H1 (cell line): ENCODE measurements around the gene MMP19. TPM values are rescaled to one million over a fixed set of nuclear protein-coding genes. Genes with fewer than 3 reads are reported as not detected.

Experiments used
- CTCF ChIA-PET: fragments of 300-600 bp; sonication (Branson Sonifier 250); formaldehyde crosslinking; loops from one replicate; lab custom pipeline; 2021; ENCODE audit not compliant: partially characterized antibody; lab: Charles Lee
- POLR2A ChIA-PET: fragments of 300-600 bp; sonication (Branson Sonifier 250); formaldehyde crosslinking; loops from one replicate; lab custom pipeline; 2021; ENCODE audit warnings: inconsistent platforms; ENCODE audit not compliant: partially characterized antibody; lab: Charles Lee
- DNase-seq, 2 experiments: peaks; one replicate each; pipeline versions ENCODE4 v3.0.0 to v3.0.0-alpha.2; 2010 to 2022; ENCODE audit warnings: low spot score in 2 of 2, low read depth in 1 of 2, mixed read lengths in 1 of 2
- FAIRE-seq: peaks from 2 replicates; lab custom pipeline; 2011; peaks lifted over from hg19 to GRCh38; lab: Jason Lieb, UNC
- H2AFZ ChIP-seq: 2 replicates; pipeline ENCODE4 v1.8.1; 2012; ENCODE audit warnings: low read length, inconsistent platforms
- H2AK5ac ChIP-seq: 2 replicates; pipeline ENCODE4 v1.6.1; 2013; ENCODE audit warnings: low read depth, low read length
- H2BK120ac ChIP-seq: replicated peaks from 2 replicates; pipeline ENCODE3; 2013; ENCODE audit warnings: low read depth, low read length, inconsistent platforms
- H2BK12ac ChIP-seq: 2 replicates; pipeline ENCODE4 v1.6.1; 2013; ENCODE audit warnings: low read depth, low read length
- H2BK15ac ChIP-seq: 2 replicates; pipeline ENCODE4 v1.6.1; 2013; ENCODE audit warnings: low read length
- H2BK20ac ChIP-seq: 2 replicates; pipeline ENCODE4 v1.6.1; 2013; ENCODE audit warnings: low read length
- H2BK5ac ChIP-seq: 2 replicates; pipeline ENCODE4 v1.6.1; 2013; ENCODE audit warnings: low read depth, low read length
- H3K14ac ChIP-seq: 2 replicates; pipeline ENCODE4 v1.6.1; 2013; ENCODE audit warnings: inconsistent platforms; ENCODE audit not compliant: insufficient read length
- H3K18ac ChIP-seq: 2 replicates; pipeline ENCODE4 v1.6.1; 2013; ENCODE audit warnings: low read length; ENCODE audit errors: extremely low read depth
- H3K23ac ChIP-seq: 2 replicates; pipeline ENCODE4 v1.6.1; 2013; ENCODE audit warnings: inconsistent platforms; ENCODE audit not compliant: insufficient read length
- H3K23me2 ChIP-seq: 2 replicates; pipeline ENCODE4 v1.6.1; 2013; ENCODE audit warnings: low read depth, low read length
- H3K27ac ChIP-seq: 2 replicates; pipeline ENCODE4 v1.6.1; 2011; ENCODE audit warnings: low read depth, low read length, inconsistent platforms
- H3K27me3 ChIP-seq, 4 experiments: replicated peaks in 1 of 4; 1 replicate in 1 of 4; 2 replicates in 3 of 4; pipeline versions ENCODE4 v1.6.1 to v1.8.1; 2011 to 2013; ENCODE audit warnings: low read length in 3 of 4, mild to moderate bottlenecking in 3 of 4, inconsistent platforms in 2 of 4, mixed read lengths in 2 of 4, moderate library complexity in 1 of 4; ENCODE audit not compliant: control insufficient read depth in 3 of 4, insufficient read depth in 3 of 4; ENCODE audit errors: extremely low read depth in 1 of 4
- H3K36me3 ChIP-seq, 4 experiments: 2 replicates each; pipeline versions ENCODE4 v1.6.1 to v1.8.1; 2011 to 2013; ENCODE audit warnings: mild to moderate bottlenecking in 4 of 4, low read length in 3 of 4, moderate library complexity in 2 of 4, control low read depth in 1 of 4, inconsistent platforms in 1 of 4; ENCODE audit not compliant: insufficient read depth in 4 of 4, control insufficient read depth in 2 of 4
- H3K4ac ChIP-seq: replicated peaks from 2 replicates; pipeline ENCODE3; 2013; ENCODE audit warnings: low read length, low read depth, mixed read lengths, inconsistent platforms; ENCODE audit not compliant: insufficient read length
- H3K4me1 ChIP-seq, 4 experiments: replicated peaks in 1 of 4; 1 replicate in 1 of 4; 2 replicates in 3 of 4; pipeline versions ENCODE4 v1.6.1 to v1.8.1; 2011 to 2013; ENCODE audit warnings: low read length in 3 of 4, inconsistent platforms in 2 of 4, mixed read lengths in 1 of 4; ENCODE audit not compliant: insufficient read depth in 4 of 4, control insufficient read depth in 3 of 4
- H3K4me2 ChIP-seq, 2 experiments: 2 replicates each; pipeline versions ENCODE4 v1.6.1 to v1.8.1; 2011 to 2013; ENCODE audit warnings: low read depth in 2 of 2, low read length in 2 of 2, control low read depth in 1 of 2, inconsistent platforms in 1 of 2, mild to moderate bottlenecking in 1 of 2; ENCODE audit not compliant: insufficient read depth in 1 of 2
- H3K4me3 ChIP-seq, 4 experiments: fragments of 200-600, 300-600 bp in 1 of 4; sonication (generic), shearing (Covaris generic), sonication (Bioruptor Twin) in 1 of 4; 2 replicates each; pipeline versions ENCODE4 v1.5.1 to v1.8.1; 2011 to 2016; ENCODE audit warnings: low read length in 4 of 4, low read depth in 3 of 4, control low read depth in 2 of 4, inconsistent platforms in 2 of 4, mild to moderate bottlenecking in 2 of 4, mixed read lengths in 1 of 4, moderate library complexity in 1 of 4; ENCODE audit not compliant: insufficient read depth in 2 of 4; ENCODE audit errors: extremely low read depth in 1 of 4
- H3K56ac ChIP-seq: replicated peaks from 2 replicates; pipeline ENCODE3; 2013; ENCODE audit warnings: low read depth, mild to moderate bottlenecking, mixed read lengths, low read length, inconsistent platforms; ENCODE audit not compliant: insufficient read length
- H3K79me1 ChIP-seq: 2 replicates; pipeline ENCODE4 v1.6.1; 2013; ENCODE audit warnings: low read depth, low read length, control low read depth
- H3K79me2 ChIP-seq, 2 experiments: 2 replicates each; pipeline versions ENCODE4 v1.6.1 to v1.8.1; 2012 to 2013; ENCODE audit warnings: low read length in 2 of 2, mild to moderate bottlenecking in 2 of 2, inconsistent platforms in 1 of 2; ENCODE audit not compliant: insufficient read depth in 2 of 2, control insufficient read depth in 1 of 2
- H3K9ac ChIP-seq, 4 experiments: replicated peaks in 1 of 4; 1 replicate in 1 of 4; 2 replicates in 3 of 4; pipeline versions ENCODE4 v1.6.1 to v1.8.1; 2011 to 2013; ENCODE audit warnings: low read depth in 3 of 4, low read length in 3 of 4, control low read depth in 2 of 4, mild to moderate bottlenecking in 2 of 4, moderate library complexity in 2 of 4, inconsistent platforms in 1 of 4; ENCODE audit errors: extremely low read depth in 1 of 4
- H3K9me3 ChIP-seq, 2 experiments: 2 replicates each; pipeline versions ENCODE4 v1.6.1 to v1.8.1; 2012 to 2013; ENCODE audit warnings: mild to moderate bottlenecking in 2 of 2, moderate library complexity in 2 of 2, control low read depth in 1 of 2, inconsistent platforms in 1 of 2, low read depth in 1 of 2, low read length in 1 of 2, mixed read lengths in 1 of 2; ENCODE audit not compliant: insufficient read depth in 2 of 2
- H4K20me1 ChIP-seq, 2 experiments: replicated peaks in 1 of 2; 2 replicates each; pipeline versions ENCODE3 to v1.8.1; 2011 to 2013; ENCODE audit warnings: inconsistent platforms in 2 of 2, low read length in 2 of 2, mild to moderate bottlenecking in 1 of 2; ENCODE audit not compliant: insufficient read depth in 2 of 2, control insufficient read depth in 1 of 2
- H4K5ac ChIP-seq: 2 replicates; pipeline ENCODE4 v1.6.1; 2013; ENCODE audit warnings: low read length, low read depth, mixed read lengths, inconsistent platforms; ENCODE audit not compliant: insufficient read length
- H4K8ac ChIP-seq: 2 replicates; pipeline ENCODE4 v1.8.0; 2013; ENCODE audit warnings: mild to moderate bottlenecking, moderate library complexity, low read length, inconsistent platforms; ENCODE audit not compliant: insufficient read depth; ENCODE audit errors: extremely low read depth
- H4K91ac ChIP-seq: replicated peaks from 2 replicates; pipeline ENCODE3; 2013; ENCODE audit warnings: low read length, mixed read lengths, inconsistent platforms; ENCODE audit not compliant: insufficient read length
- BACH1 ChIP-seq: IDR thresholded peaks from 2 replicates; pipeline ENCODE4 v1.6.1; 2012; ENCODE audit warnings: low read length, improper control_type of control experiment
- BRCA1 ChIP-seq: IDR thresholded peaks from 2 replicates; pipeline ENCODE4 v1.6.1; 2012; ENCODE audit warnings: low read depth, low read length, improper control_type of control experiment
- CHD1 ChIP-seq: IDR thresholded peaks from 2 replicates; pipeline ENCODE4 v1.6.1; 2012; ENCODE audit warnings: low read depth, low read length, improper control_type of control experiment
- CHD2 ChIP-seq: IDR thresholded peaks from 2 replicates; pipeline ENCODE4 v1.6.1; 2012; ENCODE audit warnings: low read length, improper control_type of control experiment
- CTBP2 ChIP-seq: IDR thresholded peaks from 2 replicates; pipeline ENCODE4 v1.7.0; 2011; ENCODE audit warnings: borderline replicate concordance, mild to moderate bottlenecking, moderate library complexity, mixed read lengths, low read length; ENCODE audit not compliant: insufficient read depth, insufficient read length
- FOSL1 ChIP-seq: IDR thresholded peaks from 2 replicates; pipeline ENCODE4 v1.6.1; 2011; ENCODE audit warnings: mild to moderate bottlenecking, low read depth, low read length, moderate library complexity; ENCODE audit not compliant: insufficient read depth
- HDAC6 ChIP-seq: IDR thresholded peaks from one replicate; pipeline ENCODE4 v1.7.1; 2012; ENCODE audit warnings: low read depth, mild to moderate bottlenecking, inconsistent platforms, low read length, moderate library complexity
- JUND ChIP-seq: IDR thresholded peaks from 2 replicates; pipeline ENCODE4 v1.6.1; 2011; ENCODE audit warnings: mild to moderate bottlenecking, improper control_type of control experiment, low read length
- MAFK ChIP-seq: IDR thresholded peaks from 2 replicates; pipeline ENCODE4 v1.6.1; 2012; ENCODE audit warnings: low read depth, mild to moderate bottlenecking, improper control_type of control experiment, low read length
- RXRA ChIP-seq: IDR thresholded peaks from 2 replicates; pipeline ENCODE4 v1.6.1; 2011; ENCODE audit warnings: low read depth, mild to moderate bottlenecking, low read length, moderate library complexity; ENCODE audit not compliant: insufficient read depth
- WGBS, 2 experiments: shearing (Covaris generic) in 1 of 2; methylation state at CpG; one replicate each; pipeline versions ENCODE4 v1.1.6 to v1.1.7; 2013 to 2015; ENCODE audit warnings: low lambda C conversion rate in 2 of 2, mixed read lengths in 2 of 2, inconsistent platforms in 1 of 2, low coverage in 1 of 2, missing lambda C conversion rate in 1 of 2; ENCODE audit not compliant: insufficient replicate concordance in 2 of 2, insufficient coverage in 1 of 2, insufficient read length in 1 of 2; ENCODE audit errors: extremely low coverage in 1 of 2, missing lambda C conversion rate in 1 of 2; 5-methylcytosine and 5-hydroxymethylcytosine counted together
- polyA plus RNA-seq, 7 experiments: library from polyadenylated mRNA; depleted of rRNA in 3 of 7; stranded (reverse) in 5 of 7; unstranded in 2 of 7; fragments of >200 nt in 5 of 7; fragments of 200-250 nt in 2 of 7; gene quantifications; 1 replicate in 5 of 7; 2 replicates in 1 of 7; 4 replicates in 1 of 7; pipeline versions ENCODE4 v1.2.1 to v1.2.3, GENCODE V29; 2011 to 2013; ENCODE audit warnings: missing spikeins in 2 of 7, mixed read lengths in 2 of 7
- total RNA-seq: library from RNA; stranded (reverse); fragmentation: NEBNext Ultra II Directional; extraction: Animal tissue kit (Norgen Biotek cat#: 25700); gene quantifications from 2 replicates; pipeline ENCODE4 v1.2.1, GENCODE V29; 2021
- TF ChIP-seq, protein P1 (sequence below): IDR thresholded peaks from 2 replicates; pipeline ENCODE4 v1.6.1; 2011; ENCODE audit warnings: low read length, improper control_type of control experiment
- TF ChIP-seq, protein P2 (sequence below): IDR thresholded peaks from 2 replicates; pipeline ENCODE4 v1.6.1; 2012; ENCODE audit warnings: low read length, inconsistent platforms

MMP19 gene
- total and polyA plus RNA-seq, 2 of the 8 experiments (the other 6 are each of a cell fraction or from before 2014, with no cell fraction given) = 2.7 to 3.3 TPM

DNA sequence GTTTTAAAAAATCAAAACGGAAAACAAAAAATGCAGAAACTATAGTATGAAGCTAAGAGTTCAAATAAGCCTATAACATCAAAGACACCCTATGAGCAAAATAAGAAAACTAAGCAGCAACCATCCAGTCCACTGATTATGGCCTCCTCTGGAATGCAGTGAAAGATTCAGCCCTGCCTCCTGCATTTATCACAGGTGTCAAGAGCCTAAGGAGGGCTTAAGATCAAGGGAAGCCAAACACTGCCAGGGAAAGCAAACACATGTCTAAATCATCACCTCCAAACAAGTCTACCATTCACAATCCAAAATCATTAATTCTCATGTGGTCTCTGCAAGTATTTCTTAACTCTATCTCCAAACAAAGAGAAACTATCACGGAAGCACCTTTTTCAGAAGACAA is 53.6 kb downstream of the MMP19 start:
- Histone ChIP-seq H3K4me2 (no peak overlapping the region), H3K4ac (no peak overlapping the region), H3K9ac (no peak overlapping the region), H4K8ac (no peak overlapping the region), H2AFZ (no peak overlapping the region), H2BK12ac (no peak overlapping the region), H3K79me1 (no peaks in the 10 kb centered on the region), H3K23me2 (no peaks in the 10 kb centered on the region), H3K4me3 (no peak overlapping the region), H4K20me1 (peaks cover 0 to 2% of the 10 kb centered on the region in 2 experiments), H3K79me2 (no peaks in the 10 kb centered on the region), H3K36me3 (peaks cover 4 to 75% (median 47%) of the 10 kb centered on the region in 4 experiments; a peak in 7 of 8 replicates), H3K4me1 (no peaks in the 10 kb centered on the region), H3K14ac (no peak overlapping the region), H4K5ac (no peak overlapping the region), H2BK5ac (no peak overlapping the region), H3K27me3 (no peaks in the 10 kb centered on the region), H3K56ac (no peak overlapping the region), H4K91ac (no peak overlapping the region), H2AK5ac (no peak overlapping the region), H2BK120ac (no peak overlapping the region), H2BK15ac (no peak overlapping the region), H2BK20ac (no peak overlapping the region), H3K23ac (no peak overlapping the region), H3K27ac (no peak overlapping the region), H3K18ac (no peak overlapping the region), H3K9me3 (no peaks in the 10 kb centered on the region)
- no peak for DNase-seq
- CTCF ChIA-PET = interaction anchor here (0.6 to 9.8 kb wide), 7 partner anchors 11 to 107 kb away, joined by 3 to 145 read pairs (median 4); no protein-coding TSS in a partner anchor
- POLR2A ChIA-PET = interaction anchor here (0.7 to 46.5 kb wide), 3 partner anchors 18 to 64 kb away, joined by 3 to 809 read pairs (median 4); partner anchors contain the start of genes CD63 and GDF11
- no peak for FAIRE-seq
- WGBS, 2 experiments = 92% methylated on average over 2 of the region's 2 CpGs; no CpG with 5 or more reads in 1 of the 2 experiments
- TF ChIP-seq CHD2 (no peak), BACH1 (no peak), HDAC6 (no peak), MAFK (no peak), BRCA1 (no peak), CHD1 (no peak), JUND (no peak), CTBP2 (no peak), RXRA (no peak), FOSL1 (no peak)
- TF ChIP-seq, protein P1, sequence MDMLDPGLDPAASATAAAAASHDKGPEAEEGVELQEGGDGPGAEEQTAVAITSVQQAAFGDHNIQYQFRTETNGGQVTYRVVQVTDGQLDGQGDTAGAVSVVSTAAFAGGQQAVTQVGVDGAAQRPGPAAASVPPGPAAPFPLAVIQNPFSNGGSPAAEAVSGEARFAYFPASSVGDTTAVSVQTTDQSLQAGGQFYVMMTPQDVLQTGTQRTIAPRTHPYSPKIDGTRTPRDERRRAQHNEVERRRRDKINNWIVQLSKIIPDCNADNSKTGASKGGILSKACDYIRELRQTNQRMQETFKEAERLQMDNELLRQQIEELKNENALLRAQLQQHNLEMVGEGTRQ = no peak
- TF ChIP-seq, protein P2, sequence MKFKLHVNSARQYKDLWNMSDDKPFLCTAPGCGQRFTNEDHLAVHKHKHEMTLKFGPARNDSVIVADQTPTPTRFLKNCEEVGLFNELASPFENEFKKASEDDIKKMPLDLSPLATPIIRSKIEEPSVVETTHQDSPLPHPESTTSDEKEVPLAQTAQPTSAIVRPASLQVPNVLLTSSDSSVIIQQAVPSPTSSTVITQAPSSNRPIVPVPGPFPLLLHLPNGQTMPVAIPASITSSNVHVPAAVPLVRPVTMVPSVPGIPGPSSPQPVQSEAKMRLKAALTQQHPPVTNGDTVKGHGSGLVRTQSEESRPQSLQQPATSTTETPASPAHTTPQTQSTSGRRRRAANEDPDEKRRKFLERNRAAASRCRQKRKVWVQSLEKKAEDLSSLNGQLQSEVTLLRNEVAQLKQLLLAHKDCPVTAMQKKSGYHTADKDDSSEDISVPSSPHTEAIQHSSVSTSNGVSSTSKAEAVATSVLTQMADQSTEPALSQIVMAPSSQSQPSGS = no peak
